HG03175 (cell line): Measurements from ENCODE around the gene HACE1.

Experiments
- ATAC-seq: cut with Tn5 transposase; IDR thresholded peaks from one replicate; pipeline ENCODE4 v1.9.1; 2021; ENCODE audit warnings: mild to moderate bottlenecking, moderate library complexity; ENCODE audit not compliant: unreplicated experiment

Gene HACE1

GRCh38 chr6:104692008-104692407 lies 167.7 kb downstream of the HACE1 start:
- no peak for ATAC-seq

- ATAC-seq = no peak
Measured at GRCh38 chr6:104689551-104690205, 170.0 kb downstream of the HACE1 start.

- peak; percentile 63 for ATAC-seq
Measured at GRCh38 chr6:104688283-104688969, 171.3 kb downstream of the HACE1 start.

- no peak for ATAC-seq
Measured at GRCh38 chr6:104686550-104687175, 173.1 kb downstream of the HACE1 start.

GRCh38 chr6:104685871-104686549 lies 173.7 kb downstream of the HACE1 start:
- no peak for ATAC-seq

- ATAC-seq = no peak
Measured at GRCh38 chr6:104684911-104685415, 174.8 kb downstream of the HACE1 start.

GRCh38 chr6:104683809-104684208 lies 175.9 kb downstream of the HACE1 start:
- ATAC-seq = no peak

GRCh38 chr6:104682722-104683643 lies 176.7 kb downstream of the HACE1 start:
- peak; percentile 76 for ATAC-seq

- no peak for ATAC-seq
Measured at GRCh38 chr6:104680539-104680938, 179.2 kb downstream of the HACE1 start.

GRCh38 chr6:104679971-104680370 lies 179.7 kb downstream of the HACE1 start:
- no peak for ATAC-seq
